DMS153 (cell line): ENCODE data around the gene SSB.
A peak's percentile ranks its signal among the peaks of the same experiment; 100 is the strongest.
"Not testable (repeated sequence)": the region's sequence is repeated elsewhere in the genome, so short reads cannot be mapped to it uniquely, and the experiment has no call there.

Experiments
- DNase-seq: peaks from one replicate; lab custom pipeline; 2025; lab: John Stamatoyannopoulos, UW

Gene SSB

GRCh38 chr2:169782513-169782912 lies 16.2 kb upstream of the SSB start:
- DNase-seq = no peak

DNA sequence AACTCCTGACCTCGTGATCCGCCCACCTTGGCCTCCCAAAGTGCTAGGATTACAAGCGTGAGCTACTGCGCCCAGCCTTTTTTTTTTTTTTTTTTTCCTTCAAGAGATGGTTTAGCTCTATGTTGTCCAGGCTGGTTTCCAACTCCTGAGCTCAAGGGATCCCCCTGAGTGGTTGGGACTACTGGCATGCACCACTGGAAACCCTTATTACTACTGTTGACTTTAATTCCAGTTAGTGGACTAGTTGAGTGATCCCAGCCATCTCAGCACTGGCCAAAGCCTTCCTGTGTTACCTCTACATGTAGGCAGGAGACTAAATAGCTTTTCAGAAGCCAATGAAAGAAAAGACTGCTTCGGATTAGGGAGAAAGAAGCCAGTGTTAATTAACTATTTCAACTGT lies 8.1 kb upstream of the SSB start:
- DNase-seq = no peak

DNA sequence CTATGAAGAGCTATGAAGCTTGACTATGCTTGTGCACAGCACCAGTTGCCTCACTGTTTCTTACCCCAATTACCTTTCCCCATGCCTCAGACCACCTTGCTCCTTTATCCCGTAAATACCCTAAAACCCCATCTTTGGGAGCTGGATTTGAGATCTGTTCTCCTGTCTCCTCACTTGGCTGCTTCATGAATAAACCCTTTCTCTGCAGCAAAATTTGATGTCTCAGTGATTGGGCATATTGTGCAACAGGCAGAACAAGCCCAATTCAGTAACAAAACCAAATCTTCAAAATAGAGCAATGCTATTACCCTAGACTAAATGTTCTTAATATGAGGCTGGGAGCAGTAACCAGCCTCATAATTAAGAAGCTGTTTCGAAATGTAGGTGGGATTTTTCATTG lies 3.5 kb upstream of the SSB start:
- no peak for DNase-seq

DNA sequence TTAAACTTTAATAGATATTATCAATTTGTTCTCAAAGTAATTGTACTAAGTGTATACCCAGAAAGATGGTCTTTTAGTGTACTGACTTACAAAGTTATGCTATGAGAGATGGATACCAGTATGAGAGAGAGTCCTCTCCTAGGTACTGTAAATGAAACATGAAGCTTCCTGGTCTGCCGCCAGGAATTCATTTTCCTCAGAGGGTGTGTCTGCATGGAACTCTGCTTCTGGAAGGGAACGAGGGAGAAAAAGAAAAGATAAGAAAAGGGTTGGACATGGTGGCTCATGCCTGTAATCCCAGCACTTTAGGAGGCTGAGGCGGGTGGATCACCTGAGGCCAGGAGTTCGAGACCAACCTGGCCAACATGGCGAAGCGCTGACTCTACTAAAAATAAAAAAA lies 2.2 kb upstream of the SSB start:
- no peak for DNase-seq

DNA sequence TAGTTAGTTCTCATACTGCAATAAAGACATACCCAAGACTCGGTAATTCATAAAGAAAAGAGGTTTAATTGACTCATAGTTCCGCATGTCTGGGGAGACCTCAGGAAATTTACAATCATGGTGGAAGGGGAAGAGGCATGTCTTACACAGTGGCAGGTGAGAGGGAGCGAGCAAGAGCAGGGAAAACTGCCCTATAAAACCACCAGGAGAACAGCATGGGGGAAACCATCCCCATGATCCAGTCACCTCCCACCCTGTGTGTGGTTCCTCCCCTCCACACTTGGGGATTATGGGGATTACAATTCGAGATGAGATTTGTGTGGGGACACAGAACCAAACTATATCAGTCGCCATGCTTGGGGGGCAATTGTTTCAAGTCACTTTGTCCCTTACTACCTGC lies 1.1 kb upstream of the SSB start:
- no peak for DNase-seq

GRCh38 chr2:169798397-169798717 lies 314 bp upstream of the SSB start:
- no peak for DNase-seq

DNA sequence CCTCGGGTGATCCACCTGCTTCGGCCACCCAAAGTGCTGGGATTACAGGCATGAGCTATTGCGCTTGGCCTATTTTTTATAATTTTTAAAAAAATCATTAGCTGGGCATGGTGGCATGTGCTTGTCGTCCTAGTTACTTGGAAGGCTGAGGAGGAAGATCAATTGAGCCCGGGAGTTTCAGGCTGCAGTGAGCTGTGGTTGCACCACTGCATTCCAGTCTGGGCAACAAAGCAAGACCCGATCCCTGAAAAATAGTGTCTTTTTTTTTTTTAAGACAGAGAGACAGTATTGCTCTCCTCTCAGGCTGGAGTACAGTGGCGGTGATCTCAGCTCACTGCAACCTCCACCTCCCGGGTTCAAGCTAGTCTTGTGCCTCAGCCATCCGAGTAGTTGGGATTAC lies 4.8 kb downstream of the SSB start:
- DNase-seq = no peak

- no peak for DNase-seq
Measured at GRCh38 chr2:169806586-169806985, 7.9 kb downstream of the SSB start.

- no peak for DNase-seq
Measured at GRCh38 chr2:169808221-169808620, 9.6 kb downstream of the SSB start.

DNA sequence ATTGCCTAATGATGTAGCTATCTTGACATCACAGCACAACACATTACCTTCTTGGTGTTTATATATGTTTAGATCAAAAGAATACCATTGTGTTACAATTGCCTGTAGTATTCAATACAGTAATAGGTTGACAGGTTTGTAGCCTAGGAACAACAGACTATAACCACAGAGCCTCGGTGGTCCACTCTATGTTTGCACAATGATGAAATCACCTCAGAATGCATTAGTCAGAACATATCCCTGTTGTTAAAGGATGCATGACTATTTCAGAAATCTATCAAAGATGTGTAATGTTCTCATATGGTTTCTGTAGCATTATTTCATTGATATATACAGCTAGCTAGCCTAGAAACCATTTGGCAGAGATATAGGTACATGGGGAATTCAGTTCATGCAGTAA lies 17.2 kb downstream of the SSB start:
- no peak for DNase-seq

- not testable (repeated sequence) for DNase-seq
Measured at GRCh38 chr2:169816961-169817360, 18.3 kb downstream of the SSB start.

DNA sequence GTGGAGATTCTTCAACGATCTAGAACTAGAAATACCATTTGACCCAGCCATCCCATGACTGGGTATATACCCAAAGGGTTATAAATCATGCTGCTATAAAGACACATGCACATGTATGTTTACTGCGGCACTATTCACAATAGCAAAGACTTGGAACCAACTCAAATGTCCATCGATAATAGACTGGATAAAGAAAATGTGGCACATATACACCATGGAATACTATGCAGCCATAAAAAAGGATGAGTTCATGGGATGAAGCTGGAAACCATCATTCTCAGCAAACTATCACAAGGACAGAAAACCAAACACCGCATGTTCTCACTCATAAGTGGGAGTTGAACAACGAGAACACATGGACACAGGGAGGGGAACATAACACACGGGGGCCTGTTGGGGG lies 18.7 kb downstream of the SSB start:
- not testable (repeated sequence) for DNase-seq

DNA sequence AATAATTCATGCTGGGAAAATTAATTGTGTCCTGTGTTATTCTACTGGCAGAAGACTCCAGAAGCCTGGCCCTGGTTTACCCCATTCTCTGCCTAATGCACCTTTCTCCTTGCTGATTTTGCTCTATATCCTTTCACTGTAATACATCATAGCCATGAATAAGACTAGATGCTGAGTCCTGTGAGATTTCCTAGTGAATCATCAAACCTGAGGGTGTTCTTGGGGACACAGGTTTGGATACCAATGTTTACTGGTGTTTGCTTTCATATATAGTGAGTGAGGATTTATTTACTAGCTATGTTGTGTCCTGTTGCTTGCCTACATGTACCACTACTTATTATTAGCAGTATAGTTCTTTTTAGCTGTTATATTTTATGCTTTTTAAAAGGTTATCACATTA lies 19.6 kb downstream of the SSB start:
- no peak for DNase-seq

DNA sequence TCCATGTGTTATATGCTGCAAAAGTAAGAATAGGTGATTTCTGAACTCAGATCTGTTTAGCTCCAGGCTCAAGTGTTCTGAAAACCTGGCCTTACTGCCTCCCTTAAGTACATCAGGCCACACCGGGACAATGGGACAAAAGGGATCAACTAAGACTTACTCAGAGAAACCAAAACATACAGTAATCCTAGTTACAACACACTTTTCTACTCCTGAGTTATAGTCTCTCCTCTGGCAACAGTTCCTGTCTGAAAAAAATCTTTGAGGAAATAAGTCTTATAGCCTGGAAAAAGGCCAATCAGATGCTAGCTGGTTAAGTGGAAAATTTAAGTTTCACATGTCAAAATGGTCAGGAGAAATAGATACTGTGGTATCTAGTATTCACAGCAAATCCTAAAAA lies 20.4 kb downstream of the SSB start:
- DNase-seq = no peak

- not testable (repeated sequence) for DNase-seq
Measured at GRCh38 chr2:169820101-169820500, 21.4 kb downstream of the SSB start.

DNA sequence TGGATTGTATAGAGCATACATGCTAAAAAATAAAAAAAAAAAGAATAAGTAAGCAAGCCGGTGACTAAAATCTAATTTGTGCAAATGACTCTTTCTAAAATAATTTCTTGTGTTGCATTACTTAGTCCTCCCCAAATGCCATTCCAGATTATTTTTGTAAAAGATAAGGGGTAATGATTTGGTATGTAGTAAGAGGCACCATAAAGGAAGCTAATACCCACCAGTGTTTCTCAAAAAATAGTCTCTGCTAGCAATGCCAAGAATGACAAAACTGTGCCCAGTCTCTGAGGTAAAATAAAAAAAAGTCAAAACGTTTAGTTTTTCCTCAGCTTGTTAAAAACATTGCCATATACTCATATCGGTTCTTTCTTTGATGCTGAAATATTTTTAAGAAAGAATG lies 23.4 kb downstream of the SSB start:
- no peak for DNase-seq

GRCh38 chr2:169822785-169823392 lies 24.2 kb downstream of the SSB start:
- no peak for DNase-seq

GRCh38 chr2:169823996-169824372 lies 25.3 kb downstream of the SSB start:
- no peak for DNase-seq

- peak; percentile 66 for DNase-seq
Measured at GRCh38 chr2:169824373-169825333, 26.0 kb downstream of the SSB start, which contains the start of gene METTL5. Gene METTL5 (minus strand): TSS chr2:169824905. CDS start chr2:169824597, 308 bp downstream.

GRCh38 chr2:169827272-169828140 lies 28.8 kb downstream of the SSB start, which contains the start of gene UBR3:
Gene UBR3 (plus strand): TSS chr2:169827454. CDS start chr2:169827508, 54 bp downstream.
- peak; percentile 73 for DNase-seq

- DNase-seq = no peak
Measured at GRCh38 chr2:169828141-169828811, 29.6 kb downstream of the SSB start.

- DNase-seq = no peak
Measured at GRCh38 chr2:169834401-169834800, 35.7 kb downstream of the SSB start.
